ENCODE measurements around the gene SNPH. TPM values are rescaled to one million over a fixed set of nuclear protein-coding genes. Genes with fewer than 3 reads are reported as not detected.

Gene SNPH
- total RNA-seq, 1 experiment from 2014 or later = 21.4 TPM

- intact Hi-C loops (cut with micrococcal nuclease) = loop anchor here (2.0 kb wide), 1 partner anchor 69 kb away; the partner anchor contains the start of gene FKBP1A
- no peaks in the 10 kb centered on the region for H3K9me2 ChIP-seq (replicated peaks; ENCODE audit: low read length)
- no peaks in the 10 kb centered on the region for H3K27me3 ChIP-seq (ENCODE audit: low read length)
- no peaks in the 10 kb centered on the region for H4K20me1 ChIP-seq (ENCODE audit: low read length)
- no peak for DNase-seq
- TF ChIP-seq CTCF (conservative IDR thresholded peaks at IDR 0.05; ENCODE audit: low read depth, low read length) (no peak), EZH2 (IDR thresholded peaks at IDR 0.05; ENCODE audit: low read length, unreplicated experiment) (no peak), EZH2phosphoT487 (IDR thresholded peaks at IDR 0.05; ENCODE audit: borderline replicate concordance, low read length) (no peak)
- peaks cover 37% of the 10 kb centered on the region for H3K79me2 ChIP-seq (ENCODE audit: low read length)
- ChIA-PET CTCF (interaction anchor here (0.6 kb wide), 1 partner anchor 68 kb away, joined by 18 read pairs; no protein-coding TSS in a partner anchor), POLR2A (ENCODE audit: unreplicated experiment) (no interaction called here)
- H3K9me3 ChIP-seq (ENCODE audit: low read length) = no peaks in the 10 kb centered on the region
- H2AFZ ChIP-seq (ENCODE audit: low read length) = no peak overlapping the region
- peak overlapping the region; percentile 91 for H3K4me2 ChIP-seq (ENCODE audit: low read length)
- peak overlapping the region; percentile 74; the same call in 1 of the 2 replicates for H3K4me3 ChIP-seq (ENCODE audit: low read length)
- no TSS peak for BruUV-seq (replicated peaks)
- peak overlapping the region; percentile 92 for H3K27ac ChIP-seq (ENCODE audit: low read length)
- peak overlapping the region; percentile 98 for H3K9ac ChIP-seq (ENCODE audit: low read length)
- no peaks in the 10 kb centered on the region for H3F3A ChIP-seq (ENCODE audit: low read length, unreplicated experiment)
- H3K36me3 ChIP-seq (ENCODE audit: low read depth, low read length) = no peaks in the 10 kb centered on the region
- H3K4me1 ChIP-seq (ENCODE audit: insufficient read depth, low read length) = peaks cover 57% of the 10 kb centered on the region
- no peak for ATAC-seq
Observed at GRCh38 chr20:1323830-1324597, 57.9 kb downstream of the SNPH start.

GRCh38 chr20:1324598-1325172, 58.6 kb downstream of the SNPH start:
- H4K20me1 ChIP-seq (ENCODE audit: low read length) = no peaks in the 10 kb centered on the region
- H3K9me2 ChIP-seq (replicated peaks; ENCODE audit: low read length) = no peaks in the 10 kb centered on the region
- ATAC-seq (peak; percentile 7), DNase-seq (peak; percentile 66)
- intact Hi-C loops (cut with micrococcal nuclease) = loop anchor here (1.0 to 5.0 kb wide), 2 partner anchors 113 to 146 kb away; no protein-coding TSS in a partner anchor
- H3K27me3 ChIP-seq (ENCODE audit: low read length) = no peaks in the 10 kb centered on the region
- no peaks in the 10 kb centered on the region for H3K36me3 ChIP-seq (ENCODE audit: low read depth, low read length)
- peak overlapping the region; percentile 98 for H3K9ac ChIP-seq (ENCODE audit: low read length)
- BruUV-seq (replicated peaks) = no TSS peak
- ChIA-PET POLR2A (ENCODE audit: unreplicated experiment) (no interaction called here), CTCF (no interaction called here)
- peaks cover 43% of the 10 kb centered on the region for H3K79me2 ChIP-seq (ENCODE audit: low read length)
- H3F3A ChIP-seq (ENCODE audit: low read length, unreplicated experiment) = no peaks in the 10 kb centered on the region
- peaks cover 64% of the 10 kb centered on the region for H3K4me1 ChIP-seq (ENCODE audit: insufficient read depth, low read length)
- H3K27ac ChIP-seq (ENCODE audit: low read length) = peak overlapping the region; percentile 92
- H3K9me3 ChIP-seq (ENCODE audit: low read length) = no peaks in the 10 kb centered on the region
- peak overlapping the region; percentile 91 for H3K4me2 ChIP-seq (ENCODE audit: low read length)
- peak overlapping the region; percentile 19; the same call in 1 of the 2 replicates for H2AFZ ChIP-seq (ENCODE audit: low read length)
- no peak for TF ChIP-seq CTCF (conservative IDR thresholded peaks at IDR 0.05; ENCODE audit: low read depth, low read length)
- TF ChIP-seq EZH2 (IDR thresholded peaks at IDR 0.05; ENCODE audit: low read length, unreplicated experiment) = no peak
- TF ChIP-seq EZH2phosphoT487 (IDR thresholded peaks at IDR 0.05; ENCODE audit: borderline replicate concordance, low read length) = no peak
- H3K4me3 ChIP-seq (ENCODE audit: low read length) = peak overlapping the region; percentile 74
